IgD-negative memory B cell (primary cell): Measurements from ENCODE around the gene CLN6. TPM values are rescaled to one million over a fixed set of nuclear protein-coding genes. Genes with fewer than 3 reads are reported as not detected.
A peak's percentile ranks its signal among the peaks of the same experiment; 100 is the strongest.
"Not testable (repeated sequence)": the region's sequence is repeated elsewhere in the genome, so short reads cannot be mapped to it uniquely, and the experiment has no call there.

ENCODE experiments used
- H3K27ac Mint-ChIP-seq, 3 donors: one replicate each; pipeline ENCODE4 v1.8.0; 2020 to 2022; ENCODE audit warnings: mild to moderate bottlenecking in 3 of 3, mixed read lengths in 3 of 3, moderate library complexity in 1 of 3
- H3K27me3 Mint-ChIP-seq: one replicate; pipeline ENCODE4 v1.8.0; 2021; ENCODE audit warnings: mixed read lengths
- H3K36me3 Mint-ChIP-seq: one replicate; pipeline ENCODE4 v1.8.0; 2020; ENCODE audit warnings: mild to moderate bottlenecking, mixed read lengths
- H3K4me1 Mint-ChIP-seq, 3 donors: one replicate each; pipeline ENCODE4 v1.8.0; 2020 to 2022; ENCODE audit warnings: mixed read lengths in 3 of 3, mild to moderate bottlenecking in 1 of 3
- H3K4me3 Mint-ChIP-seq, 4 donors: one replicate each; pipeline ENCODE4 v1.8.0; 2020 to 2022; ENCODE audit warnings: mild to moderate bottlenecking in 4 of 4, mixed read lengths in 4 of 4, moderate library complexity in 3 of 4
- H3K9me3 Mint-ChIP-seq, 3 donors: one replicate each; pipeline ENCODE4 v1.8.0; 2020 to 2021; ENCODE audit warnings: mixed read lengths in 3 of 3, mild to moderate bottlenecking in 1 of 3
- polyA plus RNA-seq: library from polyadenylated mRNA; unstranded; fragments of 300-500 nt; fragmentation: Illumina TruSeq; gene quantifications from one replicate; pipeline ENCODE4 v1.2.3, GENCODE V29; 2021

The CLN6 gene
- polyA plus RNA-seq, 1 donor from 2014 or later = 3.8 TPM

- Mint-ChIP-seq H3K36me3 (peaks cover 10% of the 10 kb centered on the region), H3K4me3 (peak overlapping the region in 1 of 4 donors; percentile 42), H3K4me1 (peaks cover 2 to 14% (median 4%) of the 10 kb centered on the region in 3 donors), H3K27me3 (no peaks in the 10 kb centered on the region), H3K9me3 (no peaks in the 10 kb centered on the region), H3K27ac (no peak overlapping the region)
Observed at GRCh38 chr15:68184616-68185480, 44.7 kb downstream of the CLN6 start.

- H3K4me1 Mint-ChIP-seq = peaks cover 2 to 6% (median 4%) of the 10 kb centered on the region in 3 donors
- H3K9me3 Mint-ChIP-seq = no peaks in the 10 kb centered on the region
- H3K36me3 Mint-ChIP-seq = peaks cover 10% of the 10 kb centered on the region
- no peak overlapping the region for H3K27ac Mint-ChIP-seq
- no peaks in the 10 kb centered on the region for H3K27me3 Mint-ChIP-seq
- H3K4me3 Mint-ChIP-seq = no peak overlapping the region
Observed at GRCh38 chr15:68183616-68184315, 45.8 kb downstream of the CLN6 start.

GRCh38 chr15:68177742-68178141 is 51.8 kb downstream of the CLN6 start:
- H3K36me3 Mint-ChIP-seq = peaks cover 6% of the 10 kb centered on the region

GRCh38 chr15:68176601-68177000 is 52.9 kb downstream of the CLN6 start:
- H3K9me3 Mint-ChIP-seq = no peaks in the 10 kb centered on the region
- peak overlapping the region in 1 of 3 donors; percentile 35 for H3K27ac Mint-ChIP-seq
- no peak overlapping the region for H3K4me3 Mint-ChIP-seq
- H3K36me3 Mint-ChIP-seq = peaks cover 6% of the 10 kb centered on the region
- no peaks in the 10 kb centered on the region for H3K4me1 Mint-ChIP-seq
- H3K27me3 Mint-ChIP-seq = no peaks in the 10 kb centered on the region

More at GRCh38 chr15:68177742-68178141, 51.8 kb downstream of the CLN6 start:
- H3K4me1 Mint-ChIP-seq = no peaks in the 10 kb centered on the region
- no peak overlapping the region for H3K4me3 Mint-ChIP-seq
- no peaks in the 10 kb centered on the region for H3K27me3 Mint-ChIP-seq
- no peaks in the 10 kb centered on the region for H3K9me3 Mint-ChIP-seq
- peak overlapping the region in 1 of 3 donors; percentile 23 for H3K27ac Mint-ChIP-seq

GRCh38 chr15:68175526-68175925 is 54.0 kb downstream of the CLN6 start:
- H3K9me3 Mint-ChIP-seq = peaks cover 0 to 2% (median 0%) of the 10 kb centered on the region in 3 donors
- H3K27me3 Mint-ChIP-seq = no peaks in the 10 kb centered on the region
- no peaks in the 10 kb centered on the region for H3K4me1 Mint-ChIP-seq
- peaks cover 8% of the 10 kb centered on the region for H3K36me3 Mint-ChIP-seq
- H3K27ac Mint-ChIP-seq = no peak overlapping the region
- no peak overlapping the region for H3K4me3 Mint-ChIP-seq

GRCh38 chr15:68173119-68173518 is 56.4 kb downstream of the CLN6 start:
- Mint-ChIP-seq H3K4me1 (no peaks in the 10 kb centered on the region), H3K27me3 (no peaks in the 10 kb centered on the region), H3K27ac (no peak overlapping the region), H3K4me3 (no peak overlapping the region), H3K9me3 (peaks cover 0 to 2% (median 0%) of the 10 kb centered on the region in 3 donors), H3K36me3 (peaks cover 6% of the 10 kb centered on the region)

- H3K4me3 Mint-ChIP-seq, H3K27ac Mint-ChIP-seq, H3K36me3 Mint-ChIP-seq, H3K9me3 Mint-ChIP-seq, H3K4me1 Mint-ChIP-seq, H3K27me3 Mint-ChIP-seq: not testable (repeated sequence)
Observed at GRCh38 chr15:68172037-68172436, 57.5 kb downstream of the CLN6 start.

- no peak overlapping the region for H3K4me3 Mint-ChIP-seq
- peaks cover 0 to 2% (median 0%) of the 10 kb centered on the region in 3 donors for H3K9me3 Mint-ChIP-seq
- no peaks in the 10 kb centered on the region for H3K27me3 Mint-ChIP-seq
- peaks cover 0 to 4% (median 0%) of the 10 kb centered on the region in 3 donors for H3K4me1 Mint-ChIP-seq
- H3K36me3 Mint-ChIP-seq = peaks cover 8% of the 10 kb centered on the region
- H3K27ac Mint-ChIP-seq = peak overlapping the region in 2 of 3 donors; percentile 39 to 57
Observed at GRCh38 chr15:68166847-68167246, 62.7 kb downstream of the CLN6 start.

GRCh38 chr15:68163191-68163590 is 66.3 kb downstream of the CLN6 start:
- Mint-ChIP-seq H3K9me3 (peaks cover 0 to 4% (median 4%) of the 10 kb centered on the region in 3 donors), H3K4me1 (peaks cover 0 to 4% (median 0%) of the 10 kb centered on the region in 3 donors), H3K27ac (no peak overlapping the region), H3K4me3 (peak overlapping the region in 1 of 4 donors; percentile 39), H3K36me3 (peaks cover 18% of the 10 kb centered on the region), H3K27me3 (no peaks in the 10 kb centered on the region)

GRCh38 chr15:68158046-68158628 is 71.4 kb downstream of the CLN6 start:
- H3K27ac Mint-ChIP-seq = no peak overlapping the region
- no peak overlapping the region for H3K4me3 Mint-ChIP-seq
- H3K9me3 Mint-ChIP-seq = peaks cover 0 to 4% (median 4%) of the 10 kb centered on the region in 3 donors
- no peaks in the 10 kb centered on the region for H3K27me3 Mint-ChIP-seq
- H3K36me3 Mint-ChIP-seq = peaks cover 16% of the 10 kb centered on the region
- peaks cover 0 to 4% (median 0%) of the 10 kb centered on the region in 3 donors for H3K4me1 Mint-ChIP-seq

GRCh38 chr15:68157074-68157473 is 72.5 kb downstream of the CLN6 start:
- Mint-ChIP-seq H3K4me1 (peaks cover 0 to 4% (median 0%) of the 10 kb centered on the region in 3 donors), H3K9me3 (peaks cover 0 to 4% (median 4%) of the 10 kb centered on the region in 3 donors), H3K27ac (no peak overlapping the region), H3K36me3 (peaks cover 14% of the 10 kb centered on the region), H3K4me3 (no peak overlapping the region), H3K27me3 (no peaks in the 10 kb centered on the region)

Other genes with a start within 250 kb of the CLN6 start
- gene PIAS1, start 175.4 kb downstream of the CLN6 start, polyA plus RNA-seq = 128 TPM
- gene CALML4, start 24.4 kb downstream of the CLN6 start, polyA plus RNA-seq = 0.46 TPM
- 21.5 TPM for gene FEM1B, start 48.0 kb upstream of the CLN6 start, polyA plus RNA-seq
- gene ITGA11, start 202.4 kb upstream of the CLN6 start, polyA plus RNA-seq = not detected